ENCODE results near the gene SH3GL2. TPM values are rescaled to one million over a fixed set of nuclear protein-coding genes. Genes with fewer than 3 reads are reported as not detected.

Gene SH3GL2
- total RNA-seq, 2 experiments from 2014 or later: not detected

DNA sequence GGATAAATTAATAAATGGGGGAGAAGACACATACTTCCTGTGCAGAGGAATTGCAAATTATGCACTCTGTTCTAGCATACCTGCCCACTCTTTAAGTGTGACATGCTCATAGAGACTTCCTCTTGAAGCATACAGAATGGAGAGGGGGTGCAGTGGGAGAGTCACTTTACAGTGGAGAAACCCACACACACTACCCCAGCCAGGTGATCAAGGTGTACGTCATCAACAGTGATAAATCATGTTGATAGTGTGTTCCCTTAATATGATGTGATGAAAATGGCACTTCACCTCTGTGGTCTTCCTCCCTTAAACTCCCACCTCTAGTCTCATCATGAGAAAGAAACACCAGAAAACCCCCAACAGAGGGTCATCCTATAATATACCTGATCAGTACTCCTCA, 110.0 kb downstream of the SH3GL2 start:
- DNase-seq: no peak
- CTCF ChIA-PET: no interaction called here
- no peak overlapping the region for H3K27ac Mint-ChIP-seq
- no peaks in the 10 kb centered on the region for H3K4me1 Mint-ChIP-seq (ENCODE audit: low read depth)
- POLR2A ChIA-PET: no interaction called here
- ATAC-seq: no peak
- peaks cover 10% of the 10 kb centered on the region for H3K9me3 Mint-ChIP-seq (ENCODE audit: insufficient read depth)
- H3K36me3 Mint-ChIP-seq (ENCODE audit: low read depth): no peaks in the 10 kb centered on the region
- no peaks in the 10 kb centered on the region for H3K27me3 Mint-ChIP-seq (ENCODE audit: low read depth)
- H3K4me3 Mint-ChIP-seq: no peak overlapping the region

GRCh38 chr9:17694336-17694735, 115.5 kb downstream of the SH3GL2 start:
- Mint-ChIP-seq H3K4me3 (no peak overlapping the region), H3K36me3 (ENCODE audit: low read depth) (no peaks in the 10 kb centered on the region), H3K27ac (no peak overlapping the region), H3K4me1 (ENCODE audit: low read depth) (no peaks in the 10 kb centered on the region), H3K9me3 (ENCODE audit: insufficient read depth) (peaks cover 7% of the 10 kb centered on the region), H3K27me3 (ENCODE audit: low read depth) (no peaks in the 10 kb centered on the region)
- no peak for DNase-seq
- no peak for ATAC-seq
- ChIA-PET POLR2A (interaction anchor here (0.5 kb wide), 1 partner anchor 141 kb away, joined by 6 read pairs; no protein-coding TSS in a partner anchor), CTCF (no interaction called here)

DNA sequence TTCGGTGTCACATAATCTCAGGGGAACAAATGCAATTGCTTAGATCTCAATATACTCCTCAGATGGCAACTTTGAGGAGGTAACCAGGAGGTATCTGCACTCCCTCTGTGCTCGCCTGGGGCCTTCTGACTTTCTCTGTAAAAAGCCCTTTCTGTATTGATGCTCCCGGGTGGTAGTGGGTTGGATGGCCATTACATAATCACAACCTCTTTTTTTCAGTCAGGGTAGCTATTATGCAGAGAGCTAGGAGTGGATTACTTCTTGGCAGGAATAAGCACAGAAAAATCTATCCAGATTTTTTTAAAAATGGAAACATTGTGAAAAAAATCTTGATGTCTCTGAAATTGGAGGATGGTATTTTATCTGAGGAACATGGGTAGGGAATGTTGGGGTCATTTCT, 116.6 kb downstream of the SH3GL2 start:
- H3K4me3 Mint-ChIP-seq: no peak overlapping the region
- DNase-seq (no peak), ATAC-seq (no peak)
- ChIA-PET POLR2A (no interaction called here), CTCF (no interaction called here)
- no peaks in the 10 kb centered on the region for H3K4me1 Mint-ChIP-seq (ENCODE audit: low read depth)
- H3K27me3 Mint-ChIP-seq (ENCODE audit: low read depth): no peaks in the 10 kb centered on the region
- peaks cover 7% of the 10 kb centered on the region for H3K9me3 Mint-ChIP-seq (ENCODE audit: insufficient read depth)
- no peak overlapping the region for H3K27ac Mint-ChIP-seq
- no peaks in the 10 kb centered on the region for H3K36me3 Mint-ChIP-seq (ENCODE audit: low read depth)

DNA sequence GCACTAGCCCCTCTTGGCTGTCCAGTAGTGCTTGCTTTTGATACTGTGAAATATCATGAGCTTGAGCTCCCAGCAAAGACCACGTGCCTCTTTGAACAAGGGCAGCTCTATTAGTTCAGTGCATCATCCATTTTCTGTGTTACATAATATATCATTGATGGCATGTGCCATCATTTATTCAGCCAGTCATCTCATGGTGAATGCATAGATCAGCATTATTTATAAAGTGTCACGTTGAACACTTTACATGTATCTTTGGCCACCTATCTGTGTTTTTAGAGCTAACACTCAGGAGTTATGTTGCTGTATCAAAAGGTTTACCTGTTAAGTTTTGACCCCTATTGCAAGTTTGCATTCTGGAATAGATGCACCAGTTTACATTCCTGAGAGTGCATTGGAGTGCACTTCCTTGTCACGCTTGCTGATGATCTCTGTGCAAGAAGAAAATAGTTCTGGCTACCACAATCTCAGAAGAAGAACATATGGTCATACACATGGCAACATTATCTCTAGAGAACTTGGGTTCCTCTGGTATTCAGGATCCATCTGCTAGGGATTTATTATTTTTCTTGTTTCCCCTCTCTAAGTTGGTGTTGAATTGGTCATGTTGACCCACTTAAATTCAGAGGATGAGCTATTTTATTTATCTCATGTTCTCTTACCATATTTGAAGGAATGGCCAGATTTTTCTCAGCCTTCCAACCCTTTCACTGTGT, 120.9 kb downstream of the SH3GL2 start:
- Mint-ChIP-seq H3K9me3 (ENCODE audit: insufficient read depth) (no peaks in the 10 kb centered on the region), H3K4me1 (ENCODE audit: low read depth) (no peaks in the 10 kb centered on the region), H3K27me3 (ENCODE audit: low read depth) (no peaks in the 10 kb centered on the region), H3K27ac (no peak overlapping the region), H3K36me3 (ENCODE audit: low read depth) (no peaks in the 10 kb centered on the region), H3K4me3 (no peak overlapping the region)
- ATAC-seq (no peak), DNase-seq (no peak)
- ChIA-PET CTCF (no interaction called here), POLR2A (no interaction called here)

- ChIA-PET POLR2A (no interaction called here), CTCF (no interaction called here)
- ATAC-seq (no peak), DNase-seq (no peak)
- Mint-ChIP-seq H3K27ac (no peak overlapping the region), H3K36me3 (ENCODE audit: low read depth) (no peaks in the 10 kb centered on the region), H3K4me3 (no peak overlapping the region), H3K27me3 (ENCODE audit: low read depth) (no peaks in the 10 kb centered on the region), H3K4me1 (ENCODE audit: low read depth) (no peaks in the 10 kb centered on the region), H3K9me3 (ENCODE audit: insufficient read depth) (no peaks in the 10 kb centered on the region)
Measured at GRCh38 chr9:17706347-17706746, 127.5 kb downstream of the SH3GL2 start.

DNA sequence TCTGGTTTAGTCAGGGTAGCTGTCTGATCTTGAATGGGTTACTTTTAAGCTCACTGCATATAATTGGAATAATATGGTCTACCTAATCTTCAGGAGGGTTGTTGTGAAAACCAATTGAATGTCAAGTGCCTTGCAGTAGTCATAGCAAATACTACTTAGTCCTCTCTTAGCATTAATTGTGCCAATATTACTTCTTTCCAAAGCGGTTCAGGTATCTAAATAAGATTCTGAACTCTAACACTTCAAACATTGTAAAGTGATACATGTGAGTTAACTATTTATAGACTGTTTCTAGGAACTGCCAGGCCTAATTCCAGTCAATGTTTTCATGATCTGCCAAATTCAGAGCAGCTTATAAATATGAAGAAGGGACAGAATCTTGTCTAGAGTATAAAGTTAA, 140.2 kb downstream of the SH3GL2 start:
- no peaks in the 10 kb centered on the region for H3K36me3 Mint-ChIP-seq (ENCODE audit: low read depth)
- peaks cover 7% of the 10 kb centered on the region for H3K4me1 Mint-ChIP-seq (ENCODE audit: low read depth)
- H3K9me3 Mint-ChIP-seq (ENCODE audit: insufficient read depth): peaks cover 19% of the 10 kb centered on the region
- DNase-seq: no peak
- H3K27ac Mint-ChIP-seq: no peak overlapping the region
- no peaks in the 10 kb centered on the region for H3K27me3 Mint-ChIP-seq (ENCODE audit: low read depth)
- ChIA-PET POLR2A (no interaction called here), CTCF (no interaction called here)
- H3K4me3 Mint-ChIP-seq: no peak overlapping the region
- ATAC-seq: no peak

GRCh38 chr9:17721954-17722353, 143.1 kb downstream of the SH3GL2 start:
- Mint-ChIP-seq H3K4me3 (no peak overlapping the region), H3K4me1 (ENCODE audit: low read depth) (peaks cover 7% of the 10 kb centered on the region), H3K9me3 (ENCODE audit: insufficient read depth) (peaks cover 19% of the 10 kb centered on the region), H3K27me3 (ENCODE audit: low read depth) (no peaks in the 10 kb centered on the region), H3K27ac (no peak overlapping the region), H3K36me3 (ENCODE audit: low read depth) (no peaks in the 10 kb centered on the region)
- ATAC-seq: no peak
- ChIA-PET POLR2A (no interaction called here), CTCF (no interaction called here)
- DNase-seq: no peak

GRCh38 chr9:17723656-17724055, 144.8 kb downstream of the SH3GL2 start:
- Mint-ChIP-seq H3K36me3 (ENCODE audit: low read depth) (no peaks in the 10 kb centered on the region), H3K4me1 (ENCODE audit: low read depth) (peaks cover 7% of the 10 kb centered on the region), H3K27me3 (ENCODE audit: low read depth) (no peaks in the 10 kb centered on the region), H3K27ac (no peak overlapping the region), H3K9me3 (ENCODE audit: insufficient read depth) (peaks cover 14% of the 10 kb centered on the region), H3K4me3 (no peak overlapping the region)
- ChIA-PET CTCF (no interaction called here), POLR2A (no interaction called here)
- ATAC-seq: no peak
- no peak for DNase-seq

GRCh38 chr9:17725399-17726010, 146.6 kb downstream of the SH3GL2 start:
- H3K4me3 Mint-ChIP-seq: no peak overlapping the region
- peaks cover 7% of the 10 kb centered on the region for H3K4me1 Mint-ChIP-seq (ENCODE audit: low read depth)
- ChIA-PET CTCF (no interaction called here), POLR2A (no interaction called here)
- no peak for ATAC-seq
- H3K36me3 Mint-ChIP-seq (ENCODE audit: low read depth): no peaks in the 10 kb centered on the region
- H3K9me3 Mint-ChIP-seq (ENCODE audit: insufficient read depth): peaks cover 17% of the 10 kb centered on the region
- no peaks in the 10 kb centered on the region for H3K27me3 Mint-ChIP-seq (ENCODE audit: low read depth)
- DNase-seq: no peak
- H3K27ac Mint-ChIP-seq: no peak overlapping the region

- DNase-seq: no peak
Measured at GRCh38 chr9:17726298-17726697, 147.4 kb downstream of the SH3GL2 start.

GRCh38 chr9:17730899-17731298, 152.0 kb downstream of the SH3GL2 start:
- Mint-ChIP-seq H3K4me1 (ENCODE audit: low read depth) (no peaks in the 10 kb centered on the region), H3K4me3 (no peak overlapping the region), H3K27ac (no peak overlapping the region), H3K36me3 (ENCODE audit: low read depth) (no peaks in the 10 kb centered on the region), H3K9me3 (ENCODE audit: insufficient read depth) (peaks cover 19% of the 10 kb centered on the region), H3K27me3 (ENCODE audit: low read depth) (no peaks in the 10 kb centered on the region)
- DNase-seq: no peak
- POLR2A ChIA-PET: no interaction called here
- CTCF ChIA-PET: no interaction called here
- ATAC-seq: no peak

More at GRCh38 chr9:17726298-17726697, 147.4 kb downstream of the SH3GL2 start:
- H3K9me3 Mint-ChIP-seq (ENCODE audit: insufficient read depth): peaks cover 17% of the 10 kb centered on the region
- no peak overlapping the region for H3K27ac Mint-ChIP-seq
- POLR2A ChIA-PET: no interaction called here
- CTCF ChIA-PET: no interaction called here
- H3K27me3 Mint-ChIP-seq (ENCODE audit: low read depth): no peaks in the 10 kb centered on the region
- H3K4me1 Mint-ChIP-seq (ENCODE audit: low read depth): peaks cover 7% of the 10 kb centered on the region
- no peak overlapping the region for H3K4me3 Mint-ChIP-seq
- ATAC-seq: no peak
- no peaks in the 10 kb centered on the region for H3K36me3 Mint-ChIP-seq (ENCODE audit: low read depth)

- Mint-ChIP-seq H3K27ac (no peak overlapping the region), H3K9me3 (ENCODE audit: insufficient read depth) (peaks cover 19% of the 10 kb centered on the region), H3K27me3 (ENCODE audit: low read depth) (no peaks in the 10 kb centered on the region), H3K4me1 (ENCODE audit: low read depth) (no peaks in the 10 kb centered on the region), H3K4me3 (no peak overlapping the region), H3K36me3 (ENCODE audit: low read depth) (no peaks in the 10 kb centered on the region)
- POLR2A ChIA-PET: no interaction called here
- DNase-seq (no peak), ATAC-seq (no peak)
- CTCF ChIA-PET: no interaction called here
Measured at GRCh38 chr9:17731308-17731707, 152.4 kb downstream of the SH3GL2 start.

DNA sequence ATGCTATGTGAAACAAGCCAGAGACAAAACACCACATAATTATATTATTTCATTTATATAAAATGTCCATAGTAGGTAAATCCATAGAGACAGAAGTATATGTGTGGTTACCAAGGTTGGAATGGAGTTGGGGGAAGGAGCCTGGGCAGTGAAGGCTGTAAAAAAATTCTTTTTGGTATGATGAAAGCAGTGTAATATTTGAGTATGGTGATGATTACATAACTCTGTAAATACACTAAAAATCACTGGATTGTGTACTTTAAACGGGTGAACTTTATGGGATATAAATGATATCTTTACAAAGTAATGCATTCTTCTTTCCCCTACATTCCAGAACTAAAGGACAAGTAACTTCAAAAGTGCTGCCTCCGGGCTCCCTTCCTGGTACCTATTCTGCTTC, 155.8 kb downstream of the SH3GL2 start:
- no peaks in the 10 kb centered on the region for H3K36me3 Mint-ChIP-seq (ENCODE audit: low read depth)
- CTCF ChIA-PET: no interaction called here
- POLR2A ChIA-PET: no interaction called here
- H3K27ac Mint-ChIP-seq: no peak overlapping the region
- no peaks in the 10 kb centered on the region for H3K4me1 Mint-ChIP-seq (ENCODE audit: low read depth)
- no peak overlapping the region for H3K4me3 Mint-ChIP-seq
- H3K9me3 Mint-ChIP-seq (ENCODE audit: insufficient read depth): peaks cover 19% of the 10 kb centered on the region
- DNase-seq: no peak
- H3K27me3 Mint-ChIP-seq (ENCODE audit: low read depth): no peaks in the 10 kb centered on the region
- ATAC-seq: no peak

Measured in activated CD8-positive, alpha-beta T cell treated with anti-CD3 and anti-CD28 coated beads, Interleukin-2, amount 10 ng/mL, durations not matched to agents 7 days and 5 days (primary cell).